Spleen (tissue), 11 donors: ENCODE results near the gene GNAI3. TPM values are rescaled to one million over a fixed set of nuclear protein-coding genes. Genes with fewer than 3 reads are reported as not detected.

Experiments used
- DNase-seq: peaks from one replicate; pipeline ENCODE4 v3.0.0-alpha.2; 2020
- H3K27ac ChIP-seq, 8 donors: fragments of 200-600 bp; sonication (generic) in 7 of 8; 1 replicate in 4 of 8; 2 replicates in 4 of 8; pipeline versions ENCODE4 v1.5.0 to v1.8.0; 2016 to 2021; ENCODE audit warnings: inconsistent platforms in 4 of 8, mild to moderate bottlenecking in 4 of 8, moderate library complexity in 1 of 8
- H3K27me3 ChIP-seq, 7 donors: fragments of 200-600 bp; sonication (generic) in 6 of 7; replicated peaks in 1 of 7; 1 replicate in 4 of 7; 2 replicates in 3 of 7; pipeline versions ENCODE4 v1.5.0 to v1.8.0; 2016 to 2021; ENCODE audit warnings: inconsistent platforms in 3 of 7, mild to moderate bottlenecking in 1 of 7
- H3K36me3 ChIP-seq, 6 donors: fragments of 200-600 bp; sonication (generic) in 5 of 6; 1 replicate in 4 of 6; 2 replicates in 2 of 6; pipeline versions ENCODE4 v1.5.0 to v1.8.0; 2016 to 2021; ENCODE audit warnings: inconsistent platforms in 2 of 6
- H3K4me1 ChIP-seq, 6 donors: fragments of 200-600 bp; sonication (generic) in 5 of 6; 1 replicate in 3 of 6; 2 replicates in 3 of 6; pipeline versions ENCODE4 v1.5.0 to v1.8.0; 2016 to 2021; ENCODE audit warnings: inconsistent platforms in 3 of 6
- H3K4me3 ChIP-seq, 8 donors: fragments of 200-600 bp; sonication (generic) in 7 of 8; 1 replicate in 4 of 8; 2 replicates in 4 of 8; pipeline versions ENCODE4 v1.5.0 to v1.8.0; 2016 to 2021; ENCODE audit warnings: inconsistent platforms in 4 of 8, mild to moderate bottlenecking in 4 of 8, moderate library complexity in 2 of 8
- H3K9me3 ChIP-seq, 8 donors: fragments of 200-600 bp; sonication (generic) in 7 of 8; 1 replicate in 4 of 8; 2 replicates in 4 of 8; pipeline versions ENCODE4 v1.5.0 to v1.8.0; 2016 to 2021; ENCODE audit warnings: inconsistent platforms in 4 of 8
- CTCF ChIP-seq, 11 experiments: fragments of 200-600 bp in 7 of 11; fragments of 450-650 bp in 4 of 11; sonication (generic) in 4 of 11; IDR thresholded peaks in 8 of 11; conservative IDR thresholded peaks in 3 of 11; 1 replicate in 7 of 11; 2 replicates in 4 of 11; pipeline versions ENCODE4 v1.4.0 to v1.8.0; 2016 to 2021; ENCODE audit warnings: antibody characterized with exemption in 11 of 11, inconsistent platforms in 4 of 11, mild to moderate bottlenecking in 1 of 11
- POLR2A ChIP-seq, 3 donors: fragments of 450-650 bp; IDR thresholded peaks; one replicate each; pipeline ENCODE4 v1.5.1; 2017; ENCODE audit warnings: antibody characterized with exemption in 3 of 3, mild to moderate bottlenecking in 1 of 3
- POLR2AphosphoS5 ChIP-seq, 3 donors: sonication (generic); formaldehyde crosslinking; IDR thresholded peaks; one replicate each; pipeline ENCODE4 v1.5.1; 2017; ENCODE audit warnings: antibody characterized with exemption in 3 of 3
- WGBS, 5 donors: extraction: QIAGEN DNeasy Blood & Tissue Kit in 3 of 5; methylation state at CpG; one replicate each; pipeline versions ENCODE4 v1.1.5 to v1.1.7; 2013 to 2018; 5-methylcytosine and 5-hydroxymethylcytosine counted together
- intact Hi-C: fragments of 100-400 bp; cut with DNase I; formaldehyde crosslinking; loops from one replicate; pipeline ENCODE4 v1.15.0; 2023; ENCODE audit warnings: low total_unique reads
- polyA plus RNA-seq, 3 donors: library from polyadenylated mRNA; stranded (reverse); fragments of 200-250 nt; gene quantifications; one replicate each; pipeline ENCODE4 v1.2.1, GENCODE V29; 2013
- total RNA-seq, 7 donors: library from RNA; depleted of rRNA in 3 of 7; stranded (reverse); fragments of >200 nt in 3 of 7; fragmentation: NEBNext Ultra II Directional in 4 of 7; extraction: Animal tissue kit (Norgen Biotek cat#: 25700) in 4 of 7; gene quantifications; one replicate each; pipeline versions ENCODE4 v1.1.0 to v1.2.1, GENCODE V29; 2016 to 2021
- donor health status: healthy with polysubstance abuse.
- donor health status: DM: no; HTN: no; CAD: no; lungs with moderate emphysema.
- donor health status: DM: no; HTN: no; CAD: no.
- donor health status: Bipolar disorder and iron deficiency.
- donor health status: healthy.
- donor health status: DM: no; HTN: no; CAD: no.
- donor health status: DM: yes; HTN: yes; CAD: no.

Gene GNAI3
- total and polyA plus RNA-seq, 10 donors, result 1.8 to 11.4 (median 9.2) TPM

GRCh38 chr1:109652402-109652801 lies 104.0 kb downstream of the GNAI3 start:
- intact Hi-C loops, result no loop called here
- no peaks in the 10 kb centered on the region for H3K27me3 ChIP-seq
- WGBS, 5 donors, result 64 to 88% (median 82%) methylated on average over 2 of the region's 2 CpGs
- H3K4me3 ChIP-seq, result no peak overlapping the region
- no peaks in the 10 kb centered on the region for H3K9me3 ChIP-seq
- no peak for DNase-seq
- TF ChIP-seq CTCF (IDR thresholded peaks at IDR 0.05 in 8 of 11, conservative IDR thresholded peaks at IDR 0.05 in 3 of 11) (no peak), POLR2A (IDR thresholded peaks at IDR 0.05) (no peak)
- peaks cover 0 to 27% (median 25%) of the 10 kb centered on the region in 6 donors for H3K4me1 ChIP-seq
- peaks cover 0 to under 1% (median 0%) of the 10 kb centered on the region in 6 donors for H3K36me3 ChIP-seq
- no peak overlapping the region for H3K27ac ChIP-seq

- Histone ChIP-seq H3K36me3 (peaks cover 0 to 9% (median 5%) of the 10 kb centered on the region in 6 donors), H3K4me1 (peaks cover 0 to 36% (median 26%) of the 10 kb centered on the region in 6 donors), H3K27ac (no peak overlapping the region), H3K4me3 (no peak overlapping the region), H3K9me3 (no peaks in the 10 kb centered on the region), H3K27me3 (no peaks in the 10 kb centered on the region)
- WGBS, 5 donors, result 70 to 81% (median 77%) methylated on average over 2 of the region's 2 CpGs
- DNase-seq, result no peak
- no peak for TF ChIP-seq POLR2AphosphoS5 (IDR thresholded peaks at IDR 0.05)
- no peak for TF ChIP-seq POLR2A (IDR thresholded peaks at IDR 0.05)
- TF ChIP-seq CTCF (IDR thresholded peaks at IDR 0.05 in 8 of 11, conservative IDR thresholded peaks at IDR 0.05 in 3 of 11), result no peak
- intact Hi-C loops, result no loop called here
Observed at GRCh38 chr1:109653306-109653705, 104.9 kb downstream of the GNAI3 start.

GRCh38 chr1:109654519-109654918 lies 106.1 kb downstream of the GNAI3 start:
- DNase-seq, result no peak
- Histone ChIP-seq H3K9me3 (no peaks in the 10 kb centered on the region), H3K4me3 (no peak overlapping the region), H3K27me3 (no peaks in the 10 kb centered on the region), H3K4me1 (peaks cover 0 to 39% (median 26%) of the 10 kb centered on the region in 6 donors), H3K36me3 (peaks cover 0 to 19% (median 11%) of the 10 kb centered on the region in 6 donors), H3K27ac (no peak overlapping the region)
- no peak for TF ChIP-seq CTCF (IDR thresholded peaks at IDR 0.05 in 8 of 11, conservative IDR thresholded peaks at IDR 0.05 in 3 of 11)
- TF ChIP-seq POLR2AphosphoS5 (IDR thresholded peaks at IDR 0.05), result no peak
- TF ChIP-seq POLR2A (IDR thresholded peaks at IDR 0.05), result no peak
- WGBS, 5 donors, result 87 to 94% (median 93%) methylated on average over 12 of the region's 12 CpGs
- intact Hi-C loops, result no loop called here

- Histone ChIP-seq H3K36me3 (peaks cover 0 to 32% (median 15%) of the 10 kb centered on the region in 6 donors), H3K27ac (peak within 1 kb of the TSS; percentile 54 to 88 (median 84)), H3K9me3 (no peaks in the 10 kb centered on the region), H3K27me3 (no peaks in the 10 kb centered on the region), H3K4me1 (peaks cover 0 to 44% (median 26%) of the 10 kb centered on the region in 6 donors), H3K4me3 (peak within 1 kb of the TSS; percentile 58 to 91 (median 82))
- 0 to 3% (median 3%) methylated on average over 13 to 54 of the region's 54 CpGs for WGBS, 5 donors
- intact Hi-C loops, result no loop called here
- peak; percentile 96 for DNase-seq
- peak; percentile 79 to 87 (median 83) for TF ChIP-seq POLR2AphosphoS5 (IDR thresholded peaks at IDR 0.05)
- TF ChIP-seq CTCF (IDR thresholded peaks at IDR 0.05 in 8 of 11, conservative IDR thresholded peaks at IDR 0.05 in 3 of 11), result peak in 3 of 11 experiments; percentile 14 to 16 (median 15)
- no peak for TF ChIP-seq POLR2A (IDR thresholded peaks at IDR 0.05)
Observed at GRCh38 chr1:109655615-109656519, 107.5 kb downstream of the GNAI3 start, which contains the start of gene GSTM4. Gene GSTM4 (plus strand): TSS chr1:109656099. CDS start chr1:109656390, 291 bp downstream.
